ENCODE results near the gene ARHGEF4.

Gene ARHGEF4

DNA sequence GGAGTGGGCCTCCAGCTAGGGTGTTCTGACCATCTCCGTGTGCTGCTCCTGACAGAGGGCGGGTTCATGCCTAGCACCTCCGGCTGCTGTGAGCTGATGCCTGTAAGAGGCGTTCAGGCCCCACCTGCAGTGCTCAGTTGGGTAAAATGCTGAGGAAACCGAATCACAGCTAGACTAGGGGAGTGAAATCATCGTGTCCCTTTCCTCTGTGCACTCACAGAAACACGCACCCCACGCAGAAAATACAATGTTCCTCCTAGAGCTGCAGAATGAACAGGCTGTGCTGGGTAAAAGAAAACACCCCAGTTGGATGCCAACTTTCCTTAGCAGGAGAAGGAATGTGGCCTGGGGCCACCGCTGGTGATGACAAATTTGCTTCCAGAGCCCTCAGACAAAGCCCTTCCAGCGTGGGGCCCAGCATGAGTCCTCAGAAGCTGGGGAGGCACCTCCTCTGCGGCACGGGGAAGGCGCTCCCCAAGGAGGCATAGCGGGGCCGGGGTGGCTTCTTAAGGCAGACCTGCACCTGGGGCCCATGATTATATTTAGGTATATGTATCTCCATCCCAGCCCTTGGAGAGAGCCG lies 16.3 kb upstream of the ARHGEF4 start:
- no peak for DNase-seq

DNA sequence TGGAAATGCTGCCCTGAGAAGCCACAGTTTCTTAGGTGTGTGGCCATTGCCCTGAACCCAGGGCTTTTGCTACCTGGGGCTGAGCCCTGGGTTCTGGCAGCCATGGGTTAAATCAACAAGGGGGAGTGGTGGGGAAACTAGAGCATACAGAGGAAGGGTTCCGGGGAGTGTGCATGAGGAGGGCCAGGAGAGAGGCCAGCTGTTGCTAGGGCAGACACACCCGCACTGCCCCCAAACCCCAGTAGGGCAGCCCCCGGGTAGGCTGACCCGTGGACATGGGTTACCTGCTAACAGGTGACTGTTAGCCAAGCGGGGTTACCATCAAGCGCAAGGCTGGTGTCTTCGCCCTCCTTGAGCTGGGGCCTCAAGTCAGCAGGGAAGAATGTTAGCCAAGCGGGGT lies 14.8 kb upstream of the ARHGEF4 start:
- no peak for DNase-seq

DNA sequence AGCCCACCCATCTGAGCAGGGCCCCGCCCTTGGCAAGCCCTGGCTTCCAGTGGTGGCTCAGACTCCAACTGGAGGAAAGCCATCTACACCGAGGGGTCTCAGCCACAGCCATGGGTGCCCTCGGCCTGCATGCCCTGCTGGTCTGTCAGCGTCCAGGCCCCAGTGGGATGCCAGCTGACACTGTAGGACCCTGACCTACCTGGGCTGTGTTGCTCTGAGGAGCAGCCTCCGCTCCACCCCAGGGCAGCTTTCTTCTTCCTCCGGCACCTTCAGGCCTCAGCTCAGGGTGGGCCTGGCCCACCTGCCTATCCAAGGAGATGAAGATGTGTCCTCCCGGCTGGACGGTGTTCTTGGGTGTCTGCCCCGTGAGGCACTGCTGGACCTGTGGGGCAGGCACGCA lies 13.9 kb upstream of the ARHGEF4 start:
- no peak for DNase-seq

DNA sequence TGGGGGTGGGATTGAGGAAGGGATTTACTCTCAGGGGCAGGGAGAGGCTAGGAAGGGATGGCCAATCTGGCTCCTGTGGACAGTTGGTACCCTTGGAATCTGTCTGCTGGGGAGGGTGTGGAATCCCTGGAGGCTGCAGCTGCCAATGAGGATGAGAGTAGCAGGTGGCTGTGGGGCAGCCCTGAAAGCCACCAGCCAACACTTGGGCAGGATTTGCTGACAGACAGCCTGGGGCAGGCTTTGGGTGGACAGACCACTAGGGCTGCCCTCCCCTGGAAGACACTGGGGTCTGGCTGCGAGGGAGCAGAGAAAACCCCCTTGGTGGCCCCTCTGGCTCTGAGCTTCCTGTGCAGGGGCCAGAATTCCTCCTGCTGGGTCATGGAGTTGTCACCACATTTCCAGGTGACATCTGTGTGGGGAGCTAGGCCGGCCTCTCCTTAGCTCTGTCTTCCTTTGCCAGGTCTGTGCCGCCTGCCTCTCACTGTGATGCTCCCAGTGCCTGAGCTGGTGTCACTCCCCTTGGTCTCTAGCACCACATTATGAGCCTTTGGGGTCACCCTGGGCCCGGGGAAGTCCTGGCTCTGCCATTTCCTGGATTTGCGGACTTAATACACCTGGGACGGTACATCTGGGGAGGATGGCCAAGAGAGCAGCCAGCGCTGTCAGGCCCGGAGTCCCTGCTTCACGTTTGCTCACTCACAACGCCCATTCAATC lies 13.4 kb upstream of the ARHGEF4 start:
- no peak for DNase-seq

GRCh38 chr2:130823886-130824491 lies 12.7 kb upstream of the ARHGEF4 start:
- peak; percentile 80 for DNase-seq

DNA sequence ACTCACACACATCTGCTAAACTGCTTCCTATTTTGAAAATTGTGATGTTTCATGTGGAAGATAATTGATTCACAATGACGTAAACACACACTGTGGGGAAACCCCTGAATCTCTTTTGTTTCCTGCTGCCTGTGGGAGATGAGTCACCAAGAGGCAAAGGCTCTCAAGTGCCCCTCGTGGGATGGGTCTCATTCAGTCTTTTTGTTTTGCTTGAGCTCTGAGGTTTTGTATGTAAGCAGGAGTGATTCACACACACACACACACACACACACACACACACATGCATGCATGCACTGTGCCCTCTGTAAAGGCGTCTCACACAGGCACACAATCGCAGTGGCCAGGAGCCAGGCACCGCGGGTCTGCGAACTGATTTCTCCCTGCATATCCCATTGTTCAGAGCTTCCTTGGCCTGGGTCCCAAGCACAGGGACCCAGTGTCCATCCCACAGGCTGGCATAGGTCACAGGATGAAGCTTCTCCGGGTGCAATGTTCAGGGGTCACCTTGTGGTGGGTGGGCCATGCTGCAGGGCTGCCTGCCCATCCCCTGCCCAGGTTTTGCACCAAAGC lies 12.1 kb upstream of the ARHGEF4 start:
- DNase-seq, result peak; percentile 78

- DNase-seq, result no peak
Measured at GRCh38 chr2:130825231-130825965, 11.3 kb upstream of the ARHGEF4 start.

DNA sequence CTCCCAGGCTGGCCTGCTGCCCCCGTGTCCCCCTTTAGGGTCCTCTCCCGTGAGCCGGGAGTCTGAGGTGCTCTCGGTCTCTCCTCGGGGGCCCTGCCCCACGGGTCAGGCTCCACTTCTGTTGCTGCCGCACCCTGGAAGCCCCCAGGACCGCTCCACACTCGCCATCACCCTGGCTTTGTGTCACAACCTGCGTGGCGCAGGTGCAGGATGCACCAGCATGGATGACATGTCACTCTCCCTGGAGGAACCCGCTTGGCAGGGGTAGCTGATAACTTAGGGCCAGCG lies 10.8 kb upstream of the ARHGEF4 start:
- DNase-seq, result no peak

GRCh38 chr2:130826419-130826818 lies 10.3 kb upstream of the ARHGEF4 start:
- DNase-seq, result no peak

GRCh38 chr2:130826821-130827501 lies 9.8 kb upstream of the ARHGEF4 start:
- no peak for DNase-seq

GRCh38 chr2:130827502-130828251 lies 9.0 kb upstream of the ARHGEF4 start:
- DNase-seq, result no peak

DNA sequence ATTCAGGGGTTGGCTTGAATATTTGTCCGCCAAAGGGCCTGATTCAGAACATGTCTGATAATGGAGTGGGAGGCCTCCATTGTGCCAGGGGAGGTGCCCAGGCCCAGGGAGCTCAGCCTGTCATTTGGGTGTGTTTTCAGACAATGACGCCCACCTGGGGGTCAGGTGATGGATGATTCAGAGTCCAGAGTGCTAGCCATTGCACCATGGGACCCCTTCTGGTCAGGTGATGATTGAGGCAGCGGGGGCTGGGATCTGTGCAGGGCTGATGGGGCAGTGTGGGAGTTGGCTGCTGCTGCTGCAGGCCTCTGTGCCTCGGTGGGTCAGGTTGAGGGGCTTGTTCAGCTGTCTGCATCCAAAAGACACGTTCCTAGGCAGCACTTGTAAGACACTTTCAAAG lies 8.3 kb upstream of the ARHGEF4 start:
- no peak for DNase-seq

DNA sequence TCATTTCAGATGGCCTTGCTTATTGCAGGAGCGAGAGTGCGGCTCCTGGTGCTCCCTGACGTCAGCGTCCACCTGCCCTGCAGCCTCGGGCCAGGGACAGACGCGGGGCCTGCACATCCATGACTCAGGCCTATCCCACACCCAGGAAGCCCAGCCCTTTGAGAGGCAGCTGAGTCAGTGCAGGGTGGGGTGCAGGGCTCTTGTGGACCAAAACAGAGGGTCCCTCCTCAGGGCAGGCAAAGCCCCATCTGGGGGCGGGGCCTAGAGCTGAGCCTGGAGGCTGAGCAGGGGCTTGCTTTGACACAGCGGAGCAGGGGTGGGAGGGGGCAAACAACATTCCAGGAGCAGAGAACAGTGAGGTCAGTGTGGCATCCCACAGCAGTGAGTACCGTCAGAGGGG lies 7.7 kb upstream of the ARHGEF4 start:
- no peak for DNase-seq

DNA sequence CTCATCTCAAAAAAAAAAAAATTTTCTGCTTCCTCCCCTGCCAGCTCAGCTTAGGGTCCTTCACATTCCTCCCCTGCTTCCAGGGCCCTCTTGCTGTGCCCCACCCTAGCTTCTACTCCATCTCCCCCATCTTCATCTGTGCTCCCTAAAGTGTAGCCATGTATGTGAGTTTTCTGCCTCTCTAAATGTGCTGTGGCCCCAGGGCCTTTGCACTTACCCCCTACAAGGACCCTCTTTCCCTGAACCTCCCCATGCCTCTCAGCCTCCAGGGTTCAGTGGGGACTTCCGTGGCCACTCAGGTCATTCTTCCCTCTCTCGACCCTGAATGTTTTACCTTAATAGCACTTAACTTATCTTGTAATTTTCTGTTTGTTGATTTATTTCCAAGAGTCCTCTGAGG lies 6.2 kb upstream of the ARHGEF4 start:
- DNase-seq, result no peak

DNA sequence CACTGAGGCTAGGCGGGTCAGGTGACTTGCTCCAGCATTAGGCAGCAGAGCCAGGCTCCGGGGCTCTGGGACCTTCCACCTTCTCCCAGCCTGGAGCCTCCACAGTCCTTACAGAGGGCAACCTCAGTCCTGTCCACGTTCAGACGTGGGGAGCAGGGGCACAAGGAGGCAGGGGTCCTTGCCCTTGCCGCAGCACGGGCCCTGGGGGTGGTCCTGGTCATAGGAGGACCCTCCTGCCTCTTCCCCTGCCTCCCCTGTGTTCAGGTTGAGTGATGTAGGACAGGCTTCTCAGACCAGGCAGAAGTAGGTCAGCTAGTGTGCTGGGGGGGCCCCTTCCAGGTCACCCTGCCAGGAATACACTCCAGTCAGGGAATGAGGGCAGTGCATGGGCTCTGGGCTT lies 5.4 kb upstream of the ARHGEF4 start:
- no peak for DNase-seq

- no peak for DNase-seq
Measured at GRCh38 chr2:130832296-130832940, 4.3 kb upstream of the ARHGEF4 start.

GRCh38 chr2:130834091-130834930 lies 2.4 kb upstream of the ARHGEF4 start:
- no peak for DNase-seq

- DNase-seq, result no peak
Measured at GRCh38 chr2:130834931-130835765, 1.6 kb upstream of the ARHGEF4 start.

- DNase-seq, result no peak
Measured at GRCh38 chr2:130835766-130836015, 1.0 kb upstream of the ARHGEF4 start.

- DNase-seq, result no peak
Measured at GRCh38 chr2:130837175-130837810, 579 bp downstream of the ARHGEF4 start.

Data from activated CD8-positive, alpha-beta memory T cell treated with anti-CD3 and anti-CD28 coated beads for 24 hours (primary cell).